GM19025 (cell line): ENCODE results near the gene ACADS.

Source experiments
- ATAC-seq: cut with Tn5 transposase; IDR thresholded peaks from one replicate; pipeline ENCODE4 v1.9.1; 2021; ENCODE audit warnings: mild to moderate bottlenecking, low read depth, moderate library complexity; ENCODE audit not compliant: unreplicated experiment

The ACADS gene

GRCh38 chr12:120750806-120751205, 25.2 kb downstream of the ACADS start:
- ATAC-seq: no peak

- ATAC-seq: no peak
Measured at GRCh38 chr12:120751389-120751788, 25.8 kb downstream of the ACADS start.

DNA sequence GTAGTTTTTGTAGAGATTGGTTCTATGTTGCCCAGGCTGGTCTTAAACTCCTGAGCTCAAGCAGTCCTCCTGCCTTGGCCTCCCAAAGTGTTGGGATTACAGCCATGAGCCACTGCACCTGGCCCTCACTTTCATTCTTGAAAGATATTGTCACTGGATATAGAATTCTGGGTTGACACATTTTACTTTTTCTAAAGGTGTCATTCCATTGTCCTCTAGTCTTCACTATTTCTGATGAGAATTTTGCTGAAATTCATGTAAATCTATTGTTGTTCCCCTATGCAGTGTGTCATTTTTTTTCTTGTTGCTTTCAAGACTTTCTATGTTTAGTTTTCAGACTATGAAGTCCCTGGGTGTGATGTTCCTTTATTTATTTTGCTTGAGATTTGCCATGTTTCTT, 29.2 kb downstream of the ACADS start:
- ATAC-seq: no peak

GRCh38 chr12:120755269-120755668, 29.6 kb downstream of the ACADS start:
- no peak for ATAC-seq

GRCh38 chr12:120757226-120757742, 31.7 kb downstream of the ACADS start:
- no peak for ATAC-seq

- no peak for ATAC-seq
Measured at GRCh38 chr12:120757949-120758348, 32.3 kb downstream of the ACADS start.

DNA sequence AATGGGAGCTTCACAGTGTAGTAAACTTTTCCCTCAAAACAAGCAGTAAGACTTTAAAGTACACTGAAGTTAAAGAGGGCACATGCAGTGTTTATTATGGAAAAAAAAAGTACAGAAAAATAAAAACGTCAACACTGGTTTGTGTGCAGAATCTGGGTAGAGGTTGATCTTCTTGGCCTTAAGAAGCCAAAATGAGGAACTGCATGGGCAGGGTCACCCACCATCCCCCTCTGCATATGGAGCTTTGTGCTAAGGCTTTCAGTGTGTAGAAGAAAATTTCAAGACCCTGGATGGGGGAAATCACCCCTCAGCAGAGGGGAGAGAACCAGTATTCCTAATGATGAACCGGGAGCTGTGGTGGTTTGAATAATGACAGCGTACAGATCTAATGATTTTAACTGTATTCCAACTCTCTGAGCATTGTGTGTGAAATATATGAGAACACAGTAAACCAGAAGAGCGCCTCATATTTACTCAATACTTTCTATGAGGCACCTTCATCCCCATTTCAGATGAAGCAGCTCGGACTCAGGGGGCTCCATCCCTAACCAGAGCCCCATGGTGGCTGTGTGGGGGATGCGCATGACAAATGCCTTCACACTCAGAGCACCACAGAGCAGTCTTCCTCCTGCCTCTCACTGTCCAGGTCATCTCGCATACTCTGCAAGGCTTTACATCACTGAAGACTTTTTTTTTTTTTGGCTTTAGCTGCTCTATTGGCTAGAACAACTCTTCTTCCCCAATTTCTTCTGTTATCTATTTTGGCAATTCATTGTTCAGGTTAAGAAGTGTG, 33.4 kb downstream of the ACADS start:
- ATAC-seq: no peak

- ATAC-seq: no peak
Measured at GRCh38 chr12:120759591-120760348, 34.1 kb downstream of the ACADS start.

- ATAC-seq: no peak
Measured at GRCh38 chr12:120760349-120761254, 35.0 kb downstream of the ACADS start.

DNA sequence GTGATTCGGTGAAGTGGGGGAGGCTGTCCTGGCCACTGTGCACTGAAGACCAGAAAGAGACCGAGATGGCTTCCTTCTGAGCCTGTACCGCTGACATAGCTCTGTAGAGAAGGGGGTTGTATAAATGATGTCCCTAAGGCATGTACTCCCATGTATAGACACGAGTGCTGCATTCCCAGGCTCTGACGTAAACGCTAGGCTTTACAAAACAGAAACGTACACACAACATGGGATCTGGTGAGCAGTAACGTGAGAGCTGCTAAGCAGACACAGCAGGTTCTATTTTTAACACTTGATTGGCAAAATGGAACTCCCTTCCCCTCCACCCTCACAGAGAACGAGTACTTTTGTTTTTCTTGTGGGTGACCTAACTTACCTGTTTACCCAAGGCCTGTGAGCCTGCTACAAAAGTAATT, 35.9 kb downstream of the ACADS start:
- no peak for ATAC-seq

- no peak for ATAC-seq
Measured at GRCh38 chr12:120762086-120762485, 36.5 kb downstream of the ACADS start.

DNA sequence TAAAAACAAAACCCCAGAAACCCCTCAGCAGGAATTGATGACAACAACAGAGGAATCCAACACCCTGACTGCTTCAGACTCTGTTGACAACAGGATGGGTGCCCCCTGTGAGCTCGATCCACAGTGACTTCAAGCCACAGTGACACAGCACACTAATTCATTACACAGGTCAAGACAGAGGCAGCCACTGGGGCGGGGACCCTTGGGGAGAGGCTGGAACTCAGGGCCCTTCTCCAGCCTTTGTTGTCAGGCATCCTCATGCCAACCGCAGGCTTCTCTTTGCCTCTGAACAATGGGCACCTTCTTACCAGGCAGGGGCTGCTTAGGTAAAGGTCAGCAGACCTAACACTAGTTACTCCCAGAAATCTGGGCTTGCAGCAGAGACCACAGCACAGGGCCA, 37.6 kb downstream of the ACADS start:
- ATAC-seq: no peak

DNA sequence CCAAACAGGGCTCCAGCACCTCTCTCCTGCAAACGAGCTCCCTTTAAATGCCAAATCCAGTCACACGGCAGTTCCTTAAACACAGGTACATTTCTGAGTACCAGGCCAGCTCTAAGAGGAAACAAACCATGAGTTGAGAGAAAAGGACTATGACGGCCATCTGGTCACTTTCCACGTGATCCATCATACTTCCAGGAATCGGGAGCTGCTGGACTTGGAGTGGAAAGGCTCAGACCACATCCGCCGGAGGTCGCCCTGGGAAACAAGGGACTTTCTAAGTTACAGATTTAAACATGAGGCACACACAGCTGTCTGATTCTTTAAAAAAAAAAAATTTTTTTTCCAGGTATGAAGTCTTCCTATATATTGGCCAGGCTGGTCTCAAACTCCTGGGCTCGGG, 39.2 kb downstream of the ACADS start:
- no peak for ATAC-seq

- no peak for ATAC-seq
Measured at GRCh38 chr12:120766566-120766965, 40.9 kb downstream of the ACADS start.

- no peak for ATAC-seq
Measured at GRCh38 chr12:120767071-120768024, 41.7 kb downstream of the ACADS start.

GRCh38 chr12:120771097-120771496, 45.5 kb downstream of the ACADS start:
- no peak for ATAC-seq

- ATAC-seq: no peak
Measured at GRCh38 chr12:120774169-120774916, 48.7 kb downstream of the ACADS start.

GRCh38 chr12:120775862-120776552, 50.4 kb downstream of the ACADS start:
- no peak for ATAC-seq
